Kidney tubule cell (primary cell): ENCODE measurements around the gene CNKSR3.

Experiments used
- DNase-seq: peaks from one replicate; pipeline ENCODE4 v3.0.0-alpha.2; 2018; ENCODE audit warnings: low spot score

Gene CNKSR3

GRCh38 chr6:154502553-154502952, 7.9 kb downstream of the CNKSR3 start:
- DNase-seq: no peak

- no peak for DNase-seq
These were observed 9.0 kb downstream of the CNKSR3 start for GRCh38 chr6:154501578-154501868.

DNA sequence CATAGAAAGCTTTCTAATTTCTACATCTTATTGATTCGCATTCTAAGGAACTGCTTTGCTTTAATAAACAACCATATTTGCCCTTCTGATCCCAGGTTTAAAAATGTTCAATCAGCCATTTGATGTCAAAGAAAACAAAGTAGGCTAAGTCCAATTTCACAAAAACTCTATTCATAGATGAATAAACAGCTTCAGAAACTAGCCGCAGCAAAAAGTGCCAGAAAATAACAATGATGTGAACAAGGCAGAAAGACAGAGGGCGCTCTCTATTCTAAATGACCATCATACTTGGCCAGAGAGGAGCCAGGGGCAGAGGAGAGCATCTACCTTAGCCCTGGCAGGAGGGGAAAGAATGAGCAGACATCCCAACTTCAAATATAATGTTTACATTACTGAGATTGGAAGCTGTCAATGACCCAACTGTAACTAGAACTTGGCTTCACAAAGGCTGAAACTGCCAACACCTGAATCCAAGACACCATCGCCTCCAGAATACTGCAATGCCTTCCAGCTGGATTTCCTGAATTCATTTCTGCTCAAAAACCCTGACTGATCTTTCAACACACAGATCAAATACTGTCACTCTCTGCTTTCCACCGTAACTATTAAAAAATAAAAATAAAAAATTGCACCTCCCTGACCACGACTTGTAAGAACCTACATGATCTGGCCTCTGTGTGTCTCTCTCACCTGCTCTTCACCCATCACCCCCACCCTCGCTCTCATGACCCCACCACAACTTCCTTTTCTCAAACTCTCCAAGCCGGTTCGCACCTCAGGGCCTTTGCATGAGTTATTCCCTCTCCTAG, 9.5 kb downstream of the CNKSR3 start:
- DNase-seq: no peak

DNA sequence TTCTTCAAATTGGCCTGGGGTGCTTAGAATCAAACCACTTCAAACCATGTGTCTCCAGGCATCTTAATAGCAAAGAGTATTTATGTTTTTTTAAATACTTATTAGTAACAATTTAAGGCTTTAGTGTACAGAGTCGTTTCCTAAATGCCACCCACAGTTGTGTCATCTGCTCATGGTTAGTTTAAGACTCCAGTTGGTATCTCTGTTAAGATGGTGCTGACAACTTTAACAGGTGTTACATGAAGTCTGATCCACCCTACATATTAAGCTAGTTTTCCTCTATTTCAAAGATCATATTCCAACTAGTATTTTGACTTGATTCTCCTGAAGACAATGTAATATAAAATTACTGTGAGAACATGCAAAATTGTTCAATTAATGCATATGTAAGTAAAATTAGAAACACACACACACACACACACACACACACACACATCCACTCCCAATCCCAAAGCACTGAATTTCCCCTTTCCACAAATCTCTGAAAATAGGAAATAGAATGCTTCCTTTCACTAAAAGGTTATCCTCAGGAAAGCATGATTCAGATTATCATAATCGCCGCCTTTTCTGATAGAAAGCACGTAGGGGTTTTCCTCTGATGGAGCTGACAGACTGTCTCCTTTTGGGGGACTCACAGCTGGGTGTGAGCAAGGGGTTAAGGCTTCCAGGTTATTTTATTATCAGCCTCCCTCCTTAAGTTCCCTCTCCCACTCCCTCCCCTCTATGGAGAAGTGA, 10.5 kb downstream of the CNKSR3 start:
- no peak for DNase-seq

GRCh38 chr6:154498340-154498934, 12.0 kb downstream of the CNKSR3 start:
- DNase-seq: no peak

- DNase-seq: no peak
These were observed 13.5 kb downstream of the CNKSR3 start for GRCh38 chr6:154496793-154497517.

DNA sequence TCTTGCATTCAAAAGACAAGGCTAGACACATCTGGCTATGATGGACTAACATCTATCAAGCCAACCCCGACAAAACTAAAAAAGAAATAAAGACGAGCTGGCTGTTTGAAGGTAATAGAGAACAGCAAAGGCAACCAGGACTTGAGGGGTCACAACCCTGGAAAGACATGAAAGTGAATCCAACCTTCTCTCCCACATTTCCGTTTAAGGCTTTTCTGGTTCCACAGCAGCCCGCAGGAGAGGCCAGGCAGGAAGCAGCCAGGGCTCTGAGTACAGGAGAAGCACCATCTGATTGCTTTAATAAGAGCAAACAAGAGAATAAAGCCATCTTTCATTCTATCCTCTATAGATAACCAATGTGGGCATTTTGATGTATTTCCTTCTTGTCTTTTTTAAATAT, 14.3 kb downstream of the CNKSR3 start:
- DNase-seq: no peak

DNA sequence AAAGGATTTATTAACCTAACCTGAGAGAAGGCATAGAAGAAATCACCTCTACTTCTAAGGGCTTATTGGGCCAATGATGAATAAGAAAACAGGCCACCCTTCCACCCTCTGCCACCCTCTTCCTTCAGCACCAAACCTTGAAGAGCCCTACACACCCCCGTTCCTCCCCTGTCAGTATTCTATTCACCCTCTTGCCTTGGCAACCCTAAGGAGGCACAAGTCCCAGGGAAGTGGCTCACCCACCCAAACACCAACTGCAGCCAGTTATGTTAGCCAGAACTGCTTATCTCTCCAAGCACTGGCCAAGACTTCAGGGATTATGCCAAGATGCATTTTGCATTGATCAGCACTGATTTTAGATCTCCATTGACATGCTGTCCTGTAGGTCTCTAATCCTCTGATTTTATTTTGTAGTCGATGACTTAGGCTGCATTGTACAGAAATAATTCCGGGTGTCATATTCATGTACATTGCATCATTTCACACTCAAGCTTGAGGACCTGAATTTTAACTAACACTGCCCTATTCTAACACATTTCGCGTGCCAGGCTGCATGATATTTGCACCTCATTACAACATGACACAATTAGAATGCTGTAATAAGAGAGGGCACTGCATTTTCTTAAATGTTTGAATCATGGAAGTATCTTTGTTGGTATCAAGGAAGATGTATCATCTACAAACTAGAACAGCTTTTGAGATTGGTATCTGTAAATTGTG, 15.7 kb downstream of the CNKSR3 start:
- DNase-seq: no peak

DNA sequence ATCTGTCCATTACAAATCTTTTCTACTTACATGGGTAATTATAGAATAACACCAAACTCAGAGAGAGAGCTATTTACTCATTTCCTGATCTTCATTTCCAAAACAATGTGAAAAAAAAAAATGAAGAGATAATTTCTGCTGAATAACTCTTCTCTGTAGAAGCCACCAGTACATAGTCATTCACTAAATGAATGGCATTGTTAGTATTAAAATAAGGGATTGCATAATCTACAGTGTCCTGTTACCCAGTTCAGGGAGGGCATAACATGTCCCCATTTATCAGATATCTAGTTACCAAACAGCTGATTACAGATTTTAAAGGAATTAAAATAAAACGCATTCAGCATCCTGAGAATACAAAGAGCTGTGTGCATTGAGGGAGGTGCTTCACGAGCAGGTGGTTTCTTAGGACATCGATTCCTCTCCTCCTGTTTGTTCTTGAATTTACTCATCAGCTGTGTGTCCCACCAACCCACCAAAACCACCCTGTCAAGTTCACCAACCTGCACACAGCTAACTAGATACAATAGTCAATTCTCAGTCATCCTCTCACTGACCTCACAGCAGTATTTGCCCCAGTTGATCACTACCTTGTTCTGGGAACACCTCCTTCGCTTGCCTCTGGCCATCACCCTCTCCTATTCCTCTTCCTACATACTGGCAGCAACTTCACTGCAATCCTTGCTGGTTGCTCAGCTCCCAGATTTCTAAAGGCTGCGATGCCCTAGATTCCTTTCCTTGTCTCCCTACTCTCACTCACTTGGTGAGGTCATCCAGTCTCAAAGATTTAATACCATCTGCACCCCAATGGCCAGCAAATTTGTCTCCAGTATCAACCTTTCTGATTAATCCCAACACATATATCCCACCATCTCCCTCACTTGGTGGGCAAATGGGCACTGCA, 18.7 kb downstream of the CNKSR3 start:
- no peak for DNase-seq

DNA sequence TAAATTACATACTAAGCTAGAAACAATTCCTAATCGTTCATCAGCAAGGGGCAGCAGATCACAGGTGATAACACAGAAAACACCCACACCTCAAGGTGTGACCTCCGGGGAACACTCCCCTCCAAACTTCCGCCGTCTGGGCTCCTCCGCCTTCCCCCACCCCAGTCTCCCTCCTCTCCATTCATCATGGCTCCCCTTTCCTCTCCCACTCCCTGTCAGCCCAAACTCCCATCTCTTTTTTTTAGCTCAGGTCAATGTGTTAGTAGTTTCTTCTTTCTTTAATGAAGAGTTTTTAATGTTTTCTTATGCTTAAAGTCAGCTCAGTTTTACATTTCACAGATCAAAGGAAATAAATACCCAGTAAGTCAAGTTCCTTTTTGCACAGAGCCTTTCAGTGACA, 20.7 kb downstream of the CNKSR3 start:
- DNase-seq: no peak

DNA sequence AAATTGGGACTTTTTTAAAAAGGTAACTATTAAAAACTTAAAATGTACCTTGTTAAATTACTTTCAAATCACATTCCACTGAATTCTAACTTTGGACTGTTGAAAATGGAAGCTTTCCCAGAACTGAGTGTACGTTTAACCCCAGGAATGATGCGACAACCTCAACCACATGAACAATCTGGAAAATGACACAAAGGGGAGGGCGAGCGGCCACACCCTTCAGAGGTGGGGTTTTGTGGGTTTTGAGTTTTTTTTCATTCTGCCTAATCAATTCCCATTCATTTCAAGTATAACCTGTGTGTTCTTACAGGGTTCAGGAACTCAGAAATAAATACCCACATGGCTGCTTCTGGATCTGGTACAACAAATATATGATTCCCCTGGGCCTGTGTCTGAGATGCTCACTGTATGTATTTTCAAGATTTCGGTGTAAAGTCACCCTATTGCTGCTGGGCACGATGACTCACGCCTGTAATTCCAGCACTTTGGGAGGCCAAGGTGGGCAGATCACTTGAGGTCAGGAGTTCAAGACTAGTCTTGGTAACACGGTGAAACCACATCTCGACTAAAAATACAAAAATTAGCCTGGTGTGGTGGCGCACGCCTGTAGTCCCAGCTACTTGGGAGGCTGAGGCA, 21.6 kb downstream of the CNKSR3 start:
- DNase-seq: peak; percentile 58

DNA sequence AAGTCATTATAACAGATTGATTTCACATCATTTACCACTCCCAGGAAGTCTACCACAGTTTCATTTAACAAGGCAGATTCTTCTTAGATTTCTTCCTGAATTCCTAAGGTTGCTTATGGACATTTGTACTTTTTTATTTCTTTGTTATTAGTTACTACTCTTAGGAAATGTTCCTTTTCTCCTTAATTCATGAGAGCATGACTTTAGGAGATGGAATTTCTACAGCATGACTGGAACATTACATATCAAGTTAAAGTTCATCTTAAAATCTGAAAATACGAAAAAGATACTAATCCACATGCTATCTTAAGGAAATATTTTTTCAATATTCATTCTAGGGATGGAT, 22.3 kb downstream of the CNKSR3 start:
- DNase-seq: no peak

GRCh38 chr6:154487367-154488247, 22.9 kb downstream of the CNKSR3 start:
- DNase-seq: peak; percentile 42

GRCh38 chr6:154485815-154486214, 24.7 kb downstream of the CNKSR3 start:
- DNase-seq: no peak

DNA sequence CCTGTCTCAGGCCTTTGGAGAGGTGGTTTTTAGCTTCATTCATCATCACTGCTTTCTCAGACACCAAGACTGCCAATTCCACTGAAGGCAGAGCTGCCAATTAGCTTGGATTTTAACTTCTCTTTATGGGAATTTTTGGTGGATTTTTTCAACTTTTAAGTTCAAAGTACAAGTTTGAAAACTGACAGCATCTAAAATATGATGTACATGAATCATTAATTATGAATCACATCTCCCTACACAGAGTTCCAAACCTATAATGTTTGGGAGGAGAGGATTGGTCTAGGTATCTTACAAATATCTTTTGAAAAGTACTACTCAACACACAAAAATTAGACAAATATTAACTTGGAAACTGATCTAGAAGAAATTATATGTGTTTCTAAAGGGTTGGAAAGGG, 25.5 kb downstream of the CNKSR3 start:
- DNase-seq: no peak

DNA sequence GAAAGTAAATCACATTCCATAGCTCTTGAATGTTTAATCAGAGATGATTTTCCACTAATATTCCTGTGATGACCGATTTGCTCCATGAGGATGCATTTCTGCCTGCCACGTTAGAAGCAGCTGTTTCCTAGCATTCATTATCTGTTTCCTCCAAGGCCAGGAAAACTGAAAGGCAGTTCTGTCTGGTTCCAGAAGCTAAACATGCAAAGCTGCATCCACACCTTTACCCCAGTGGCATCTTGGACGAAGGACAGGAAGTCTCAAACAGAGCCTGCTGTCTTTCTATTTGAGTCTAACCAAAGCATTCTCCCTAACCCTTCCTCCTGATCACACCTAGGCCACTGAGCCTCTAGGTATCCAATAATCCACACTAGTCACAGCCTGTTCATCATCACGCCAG, 27.6 kb downstream of the CNKSR3 start:
- DNase-seq: no peak

DNA sequence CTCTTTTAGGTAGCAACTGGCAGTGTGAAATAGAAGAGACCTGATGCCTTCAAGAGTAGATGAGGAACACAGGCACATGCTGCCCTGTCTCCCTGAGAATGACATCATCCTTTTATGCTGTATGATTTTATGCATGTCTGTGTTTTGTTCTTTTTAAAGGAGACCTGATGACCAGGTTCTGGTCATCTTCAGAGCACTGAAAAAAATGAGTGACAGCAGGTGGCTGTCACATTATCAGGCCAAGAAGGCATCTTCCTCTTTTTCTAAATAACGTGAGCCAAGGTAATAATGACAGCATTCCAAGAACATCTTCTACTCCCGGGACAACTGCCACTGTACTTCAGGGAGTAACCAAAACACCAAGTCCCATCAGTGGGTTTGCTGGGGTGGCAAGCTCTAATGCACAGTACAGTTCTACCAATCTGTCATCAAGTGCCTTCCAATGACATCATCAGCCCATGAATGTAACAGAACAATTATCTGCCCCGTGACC, 28.9 kb downstream of the CNKSR3 start:
- DNase-seq: peak; percentile 46

- DNase-seq: no peak
These were observed 30.5 kb downstream of the CNKSR3 start for GRCh38 chr6:154479771-154480639.
